Natural killer cell (primary cell): Measurements from ENCODE around the gene PLEKHA7. TPM values are rescaled to one million over a fixed set of nuclear protein-coding genes. Genes with fewer than 3 reads are reported as not detected.
A peak's percentile ranks its signal among the peaks of the same experiment; 100 is the strongest.

Source experiments
- ATAC-seq, 3 donors: fragments of 150-1000 bp in 2 of 3; fragments of 200-7000 bp in 1 of 3; cut with Tn5 transposase; 1 replicate in 1 of 3; 2 replicates in 2 of 3; pipeline ENCODE4 v1.10.0; 2021; ENCODE audit warnings: mild to moderate bottlenecking in 2 of 3, moderate library complexity in 2 of 3
- DNase-seq, 2 donors: peaks; one replicate each; pipeline versions ENCODE4 v3.0.0 to v3.0.0-alpha.2; 2013 to 2021; ENCODE audit warnings: mixed read lengths in 1 of 2
- H3K27ac ChIP-seq: one replicate; pipeline ENCODE4 v1.5.1; 2013; ENCODE audit warnings: mild to moderate bottlenecking, low read length
- H3K27me3 ChIP-seq: one replicate; pipeline ENCODE4 v1.6.1; 2013; ENCODE audit warnings: low read length; ENCODE audit not compliant: control insufficient read depth, insufficient read depth
- H3K36me3 ChIP-seq: one replicate; pipeline ENCODE4 v1.6.1; 2013; ENCODE audit warnings: low read length; ENCODE audit not compliant: control insufficient read depth, insufficient read depth
- H3K4me1 ChIP-seq: one replicate; pipeline ENCODE4 v1.6.1; 2013; ENCODE audit warnings: low read length; ENCODE audit not compliant: control insufficient read depth, insufficient read depth
- H3K4me3 ChIP-seq: one replicate; pipeline ENCODE4 v1.5.1; 2013; ENCODE audit warnings: low read length
- H3K9me3 ChIP-seq: one replicate; pipeline ENCODE4 v1.6.1; 2013; ENCODE audit warnings: low read length; ENCODE audit not compliant: control insufficient read depth, insufficient read depth
- H3K27ac Mint-ChIP-seq, 2 donors: one replicate each; pipeline ENCODE4 v1.8.0; 2022; ENCODE audit warnings: mild to moderate bottlenecking in 2 of 2, mixed read lengths in 2 of 2, moderate library complexity in 1 of 2
- H3K27me3 Mint-ChIP-seq, 2 donors: one replicate each; pipeline ENCODE4 v1.8.0; 2022; ENCODE audit warnings: low read depth in 2 of 2, mixed read lengths in 2 of 2
- H3K36me3 Mint-ChIP-seq: one replicate; pipeline ENCODE4 v1.8.0; 2022; ENCODE audit warnings: mixed read lengths
- H3K4me1 Mint-ChIP-seq, 2 donors: one replicate each; pipeline ENCODE4 v1.8.0; 2022; ENCODE audit warnings: mixed read lengths in 2 of 2
- H3K4me3 Mint-ChIP-seq: one replicate; pipeline ENCODE4 v1.8.0; 2022; ENCODE audit warnings: mild to moderate bottlenecking, moderate library complexity, mixed read lengths
- H3K9me3 Mint-ChIP-seq, 2 donors: one replicate each; pipeline ENCODE4 v1.8.0; 2022; ENCODE audit warnings: mixed read lengths in 2 of 2
- CTCF ChIP-seq: fragments of 200-600 bp; IDR thresholded peaks from one replicate; pipeline ENCODE4 v1.8.0; 2022; ENCODE audit warnings: antibody characterized with exemption
- WGBS: methylation state at CpG from one replicate; pipeline ENCODE4 v1.1.7; 2013; ENCODE audit warnings: missing lambda C conversion rate; ENCODE audit not compliant: insufficient coverage; 5-methylcytosine and 5-hydroxymethylcytosine counted together
- intact Hi-C: fragments of 100-400 bp; cut with micrococcal nuclease; formaldehyde crosslinking; loops from one replicate; pipeline ENCODE4 v1.14.2; 2022
- total RNA-seq, 4 donors: library from RNA; stranded (reverse); fragments of 120-200 nt in 1 of 4; gene quantifications; one replicate each; pipeline versions ENCODE4 v1.2.3 to v1.2.4, GENCODE V29; 2013 to 2022

The PLEKHA7 gene
- total RNA-seq, 3 donors from 2014 or later (not counting 1 experiment from before 2014, with no cell fraction given) = 1.00 to 2.5 (median 1.3) TPM

GRCh38 chr11:17015627-17016126, 1.5 kb upstream of the PLEKHA7 start:
- Mint-ChIP-seq H3K27me3 (peaks cover 17 to 23% of the 10 kb centered on the region in 2 donors), H3K4me1 (peaks cover 6 to 7% of the 10 kb centered on the region in 2 donors), H3K9me3 (no peaks in the 10 kb centered on the region), H3K36me3 (no peaks in the 10 kb centered on the region), H3K4me3 (peak overlapping the region; percentile 7), H3K27ac (no peak overlapping the region)
- H3K27ac ChIP-seq = no peak overlapping the region
- DNase-seq (no peak), ATAC-seq (no peak)
- H3K27me3 ChIP-seq = peaks cover 14% of the 10 kb centered on the region
- 99% methylated on average over 15 of the region's 16 CpGs for WGBS
- no peaks in the 10 kb centered on the region for H3K9me3 ChIP-seq
- H3K4me1 ChIP-seq = peaks cover 16% of the 10 kb centered on the region
- H3K36me3 ChIP-seq = no peaks in the 10 kb centered on the region
- H3K4me3 ChIP-seq = no peak overlapping the region
- TF ChIP-seq CTCF = no peak
- intact Hi-C loops = no loop called here

DNA sequence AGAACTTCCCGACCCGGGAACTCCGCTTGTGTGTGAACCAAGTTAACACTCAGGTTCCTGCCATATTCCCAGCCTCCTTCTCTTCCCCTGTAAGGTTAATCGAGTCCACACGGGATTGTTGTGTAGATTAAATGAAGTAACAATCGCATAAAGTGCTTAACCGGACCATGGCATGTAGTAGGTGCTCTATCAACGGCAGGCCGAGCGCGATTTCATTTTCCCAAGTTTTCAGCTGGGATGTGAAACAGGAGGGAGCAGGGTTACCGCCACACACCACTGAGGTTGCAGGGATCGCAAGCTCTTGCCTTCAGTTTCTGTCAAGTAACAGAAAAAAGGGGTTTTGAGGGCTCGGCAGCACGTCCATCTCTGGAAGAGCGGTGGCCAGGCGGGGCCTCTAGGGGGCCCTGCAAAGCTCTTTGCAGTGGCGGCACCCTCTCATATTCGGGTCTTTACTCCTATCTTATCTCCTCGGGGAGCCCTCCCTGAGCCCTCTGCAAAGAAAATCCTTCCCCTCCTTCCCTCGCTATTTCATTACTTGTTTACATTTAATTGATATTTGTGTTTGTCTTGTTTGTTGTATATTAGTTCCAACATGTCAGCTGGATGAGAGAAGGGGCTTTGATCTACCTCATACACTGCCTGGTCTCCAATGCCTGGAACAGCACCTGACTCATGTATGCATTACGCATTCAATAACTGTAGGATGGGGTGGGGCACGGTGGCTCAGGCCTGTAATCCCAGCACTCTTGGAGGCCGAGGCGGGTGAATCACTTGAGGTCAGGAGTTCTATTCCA, 816 bp upstream of the PLEKHA7 start:
- TF ChIP-seq CTCF = peak; percentile 34
- no peaks in the 10 kb centered on the region for H3K36me3 Mint-ChIP-seq
- ATAC-seq (peak; percentile 30 to 67 (median 64)), DNase-seq (peak in 1 of 2 donors; percentile 53)
- Histone ChIP-seq H3K4me1 (peaks cover 16% of the 10 kb centered on the region), H3K9me3 (no peaks in the 10 kb centered on the region), H3K4me3 (peak overlapping the region; percentile 33), H3K27me3 (peaks cover 14% of the 10 kb centered on the region), H3K36me3 (no peaks in the 10 kb centered on the region), H3K27ac (no peak overlapping the region)
- H3K27me3 Mint-ChIP-seq = peaks cover 17 to 23% of the 10 kb centered on the region in 2 donors
- H3K9me3 Mint-ChIP-seq = no peaks in the 10 kb centered on the region
- H3K4me1 Mint-ChIP-seq = peaks cover 6 to 7% of the 10 kb centered on the region in 2 donors
- peak overlapping the region; percentile 95 for H3K4me3 Mint-ChIP-seq
- H3K27ac Mint-ChIP-seq = peak overlapping the region in 1 of 2 donors; percentile 75
- intact Hi-C loops = no loop called here
- WGBS = 18% methylated on average over 24 of the region's 25 CpGs

- H3K27me3 Mint-ChIP-seq = peaks cover 17 to 23% of the 10 kb centered on the region in 2 donors
- Histone ChIP-seq H3K4me1 (peaks cover 16% of the 10 kb centered on the region), H3K27ac (no peak overlapping the region), H3K27me3 (peaks cover 14% of the 10 kb centered on the region), H3K36me3 (no peaks in the 10 kb centered on the region), H3K9me3 (no peaks in the 10 kb centered on the region), H3K4me3 (peak overlapping the region; percentile 9)
- no peak overlapping the region for H3K27ac Mint-ChIP-seq
- ATAC-seq (peak; percentile 19 to 45 (median 34)), DNase-seq (peak in 1 of 2 donors; percentile 43)
- no peaks in the 10 kb centered on the region for H3K9me3 Mint-ChIP-seq
- no peak overlapping the region for H3K4me3 Mint-ChIP-seq
- H3K36me3 Mint-ChIP-seq = no peaks in the 10 kb centered on the region
- TF ChIP-seq CTCF = no peak
- H3K4me1 Mint-ChIP-seq = peaks cover 6 to 7% of the 10 kb centered on the region in 2 donors
- intact Hi-C loops = no loop called here
- WGBS = under 1% methylated on average over 85 of the region's 85 CpGs
Measured at GRCh38 chr11:17013548-17014320, 480 bp downstream of the PLEKHA7 start.
